HG02642 (cell line): ENCODE measurements around the gene SBF1.

ENCODE experiments used
- ATAC-seq: cut with Tn5 transposase; IDR thresholded peaks from one replicate; pipeline ENCODE4 v1.9.1; 2021; ENCODE audit warnings: mild to moderate bottlenecking; ENCODE audit not compliant: unreplicated experiment, poor library complexity

Gene SBF1

GRCh38 chr22:50469377-50470305 is 5.2 kb downstream of the SBF1 start:
- ATAC-seq = peak; percentile 55

DNA sequence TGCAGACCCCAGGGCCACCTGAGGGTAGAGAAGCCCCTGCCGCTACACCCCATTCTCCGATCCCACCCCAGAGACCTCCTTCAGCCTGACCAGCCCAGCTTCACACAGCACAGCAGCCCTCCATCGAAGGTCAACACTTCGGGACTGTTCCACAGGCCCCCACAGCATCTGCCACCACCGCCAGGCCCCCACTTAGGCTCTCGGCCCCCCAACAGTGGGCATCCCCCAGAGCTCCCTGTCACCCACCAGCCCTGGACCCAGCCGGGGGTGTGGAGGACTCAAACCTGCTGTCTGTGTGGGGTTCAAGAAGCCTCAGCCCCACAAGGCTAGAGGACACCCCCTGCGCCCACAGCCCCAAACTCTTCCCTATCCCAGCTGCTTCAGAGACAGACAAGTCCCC is 6.2 kb downstream of the SBF1 start:
- no peak for ATAC-seq

DNA sequence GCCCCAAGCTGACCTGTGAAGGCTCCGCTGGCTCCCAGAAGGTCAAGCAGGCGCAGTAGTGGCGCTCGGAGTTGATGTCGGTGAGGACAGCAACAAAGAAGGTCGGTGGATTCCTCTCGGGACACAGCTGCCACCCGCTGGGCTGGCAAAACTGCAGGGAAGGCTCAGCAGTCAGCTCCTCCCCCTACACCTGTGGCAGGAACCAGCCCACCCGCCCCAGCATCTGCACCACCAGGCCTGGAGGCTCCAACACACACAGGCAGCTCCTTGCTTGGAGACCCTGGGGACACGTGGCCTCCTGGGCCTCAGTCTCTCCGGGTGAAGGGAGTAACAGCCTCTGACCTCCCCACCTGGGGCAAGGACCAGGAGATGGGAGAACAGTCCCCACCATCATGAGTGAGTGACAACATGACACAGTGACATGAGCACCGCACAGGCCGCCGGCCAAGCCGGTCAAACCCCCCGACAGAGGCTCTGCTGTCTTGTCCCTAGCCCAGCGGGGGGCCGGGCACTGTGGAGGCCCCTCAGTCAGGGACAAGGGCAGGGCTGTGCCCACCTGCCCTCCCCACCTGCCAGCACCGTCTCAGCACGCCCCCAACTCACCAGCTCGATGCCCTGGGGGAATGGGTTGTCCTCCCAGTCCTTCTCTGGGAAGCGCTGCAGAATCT is 6.9 kb downstream of the SBF1 start:
- no peak for ATAC-seq

GRCh38 chr22:50467341-50467740 is 7.5 kb downstream of the SBF1 start:
- no peak for ATAC-seq

DNA sequence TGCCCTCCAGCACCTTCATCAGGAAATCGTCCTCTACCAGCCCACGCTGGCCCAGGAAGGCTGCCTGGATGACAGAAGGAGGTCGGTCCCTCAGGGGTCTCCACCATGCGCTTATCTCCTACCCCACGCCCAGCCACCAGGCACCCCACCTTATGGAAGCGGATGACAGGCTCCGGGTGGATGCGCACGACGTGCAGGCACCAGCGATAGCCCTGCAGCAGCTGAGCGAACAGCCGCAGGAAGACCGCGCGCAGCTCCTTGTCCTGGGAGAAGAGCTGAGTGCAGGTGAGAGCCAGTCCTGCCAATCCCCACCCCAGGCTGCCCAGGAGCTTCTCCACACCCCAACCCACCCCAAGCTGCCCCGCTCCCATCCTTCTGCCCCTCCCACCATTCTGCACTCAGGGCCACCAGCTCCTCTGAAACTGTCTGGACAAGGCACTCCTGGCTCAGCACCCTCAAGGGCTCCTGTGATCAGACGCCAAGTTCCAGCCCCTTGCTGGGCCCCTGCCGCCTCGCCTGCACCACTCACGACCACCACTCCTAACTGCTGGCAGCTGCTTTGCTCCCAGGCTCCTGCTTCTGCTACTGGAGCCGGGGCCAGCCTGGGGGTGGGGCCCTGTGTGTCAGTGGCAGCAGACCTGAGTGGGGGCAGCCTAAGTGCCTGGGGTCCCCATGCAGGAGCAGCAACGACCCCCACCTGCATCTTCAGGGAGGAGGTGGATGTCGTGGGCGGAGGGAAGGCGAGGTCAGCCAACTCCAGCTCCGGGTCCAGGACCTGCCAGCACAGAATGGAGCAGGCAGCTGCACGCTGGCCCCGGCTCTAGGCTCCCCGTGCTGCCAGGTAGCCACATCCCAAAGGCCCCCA is 9.5 kb downstream of the SBF1 start:
- no peak for ATAC-seq

GRCh38 chr22:50464451-50464850 is 10.4 kb downstream of the SBF1 start:
- ATAC-seq = no peak

- no peak for ATAC-seq
Measured at GRCh38 chr22:50463188-50463900, 11.5 kb downstream of the SBF1 start.

- ATAC-seq = no peak
Measured at GRCh38 chr22:50461979-50462540, 12.8 kb downstream of the SBF1 start.

- no peak for ATAC-seq
Measured at GRCh38 chr22:50461536-50461935, 13.3 kb downstream of the SBF1 start.

DNA sequence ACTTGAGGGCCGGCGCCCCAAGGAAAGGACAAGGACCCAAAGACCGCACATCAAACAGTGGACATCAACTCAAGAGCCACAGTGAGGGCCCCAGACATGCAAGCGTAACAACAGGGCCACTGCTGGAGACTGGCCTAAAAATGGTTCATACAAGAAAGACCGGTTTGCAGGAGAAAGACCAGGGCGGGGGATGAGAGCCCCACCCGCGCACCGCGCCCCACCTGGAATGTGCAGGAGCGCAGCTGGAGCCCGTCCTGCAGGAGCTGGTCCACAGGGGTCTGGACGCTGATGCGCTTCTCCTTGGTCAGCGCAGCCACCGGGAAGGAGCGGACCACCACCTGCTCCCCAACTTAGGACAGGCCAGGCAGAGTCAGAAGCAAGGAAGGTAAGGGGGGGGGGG is 13.9 kb downstream of the SBF1 start:
- ATAC-seq = no peak

DNA sequence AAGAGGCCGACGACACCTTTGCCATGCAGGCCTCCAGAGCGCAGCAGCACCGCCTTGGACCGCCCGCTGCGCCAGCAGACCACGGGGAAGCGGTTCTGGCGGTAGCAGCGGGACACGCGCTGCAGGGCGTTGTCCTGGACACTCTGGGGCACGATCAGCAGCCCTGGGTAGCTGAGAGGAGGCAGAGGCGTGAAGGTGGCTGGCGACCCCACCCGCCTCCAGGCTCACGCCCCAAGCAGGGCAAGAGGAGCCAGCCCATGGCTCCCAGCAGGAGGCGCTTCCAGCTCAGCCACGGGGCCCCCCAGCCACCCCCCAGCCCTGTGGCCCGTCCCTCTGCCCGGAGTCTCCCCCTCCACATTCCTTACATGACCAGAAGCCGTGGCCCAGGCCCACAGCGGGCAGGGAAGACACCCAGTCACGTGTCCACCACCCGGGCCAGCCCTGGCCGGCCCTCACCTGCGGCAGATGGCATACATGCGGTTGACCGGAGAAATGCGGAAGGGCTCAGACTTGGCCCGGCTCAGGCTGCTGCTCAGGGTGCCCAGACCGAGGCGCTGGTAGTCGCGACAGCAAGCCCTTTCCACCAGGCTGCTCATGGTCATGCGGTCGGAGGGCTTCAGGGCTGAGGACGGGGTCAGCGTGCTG is 15.2 kb downstream of the SBF1 start:
- no peak for ATAC-seq

DNA sequence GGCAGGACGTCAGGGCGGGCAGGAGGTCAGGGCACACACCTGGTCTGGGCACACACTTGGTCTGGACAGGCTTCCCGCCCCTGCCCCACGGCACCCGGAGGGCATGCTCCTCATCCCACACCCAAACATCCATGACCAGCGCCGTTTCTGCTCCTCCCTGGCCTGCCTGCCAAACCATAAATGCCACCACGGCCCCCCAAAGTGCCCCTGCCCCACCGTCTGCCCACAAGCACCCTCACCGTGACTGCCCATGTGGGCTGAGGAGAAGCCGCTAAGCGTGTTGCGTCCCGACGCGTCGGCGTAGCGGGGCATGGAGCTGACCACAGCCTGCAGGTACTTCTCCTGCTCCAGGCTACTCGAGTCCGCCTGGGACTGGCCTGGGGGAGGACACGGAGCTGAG is 15.8 kb downstream of the SBF1 start:
- no peak for ATAC-seq

DNA sequence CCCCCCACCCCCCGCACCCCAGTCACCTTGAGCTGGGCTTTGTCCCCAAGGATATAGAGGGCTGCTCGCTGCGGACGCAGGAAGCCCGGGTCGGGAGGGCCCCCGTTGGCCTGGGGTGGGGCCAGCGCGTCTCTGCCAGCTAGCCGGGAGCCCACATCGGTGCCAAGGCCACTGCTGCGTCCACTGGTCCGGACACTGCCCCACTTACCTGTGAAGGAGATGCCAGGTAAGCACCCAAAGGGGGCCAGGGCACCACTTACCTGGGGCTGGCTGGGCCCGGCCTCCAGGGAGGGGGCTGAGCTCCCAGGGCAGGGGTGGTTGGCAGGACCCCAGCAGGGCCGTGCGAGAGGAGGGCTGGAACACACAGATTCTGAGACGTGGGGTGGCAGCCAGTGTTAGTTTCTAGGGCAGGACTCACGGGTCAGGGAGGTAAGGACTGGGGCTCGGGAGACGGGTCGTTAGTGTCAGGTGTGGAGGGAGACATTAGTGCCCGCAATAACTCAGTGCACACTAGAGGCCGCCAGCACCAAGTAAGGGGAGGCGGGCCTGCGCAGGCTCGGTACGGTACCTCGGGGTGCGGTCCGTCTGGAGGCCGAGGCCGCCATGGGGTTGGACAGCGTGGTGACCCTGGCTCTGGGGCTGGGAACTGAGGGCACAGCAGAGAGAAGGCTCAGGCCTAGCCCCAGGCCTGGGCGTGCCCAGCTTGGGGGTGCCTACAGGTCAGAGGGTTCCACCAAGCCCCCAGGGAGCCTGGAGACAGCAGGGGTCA is 18.2 kb downstream of the SBF1 start:
- no peak for ATAC-seq

GRCh38 chr22:50456026-50456425 is 18.8 kb downstream of the SBF1 start:
- no peak for ATAC-seq

GRCh38 chr22:50455201-50455600 is 19.6 kb downstream of the SBF1 start:
- ATAC-seq = no peak

DNA sequence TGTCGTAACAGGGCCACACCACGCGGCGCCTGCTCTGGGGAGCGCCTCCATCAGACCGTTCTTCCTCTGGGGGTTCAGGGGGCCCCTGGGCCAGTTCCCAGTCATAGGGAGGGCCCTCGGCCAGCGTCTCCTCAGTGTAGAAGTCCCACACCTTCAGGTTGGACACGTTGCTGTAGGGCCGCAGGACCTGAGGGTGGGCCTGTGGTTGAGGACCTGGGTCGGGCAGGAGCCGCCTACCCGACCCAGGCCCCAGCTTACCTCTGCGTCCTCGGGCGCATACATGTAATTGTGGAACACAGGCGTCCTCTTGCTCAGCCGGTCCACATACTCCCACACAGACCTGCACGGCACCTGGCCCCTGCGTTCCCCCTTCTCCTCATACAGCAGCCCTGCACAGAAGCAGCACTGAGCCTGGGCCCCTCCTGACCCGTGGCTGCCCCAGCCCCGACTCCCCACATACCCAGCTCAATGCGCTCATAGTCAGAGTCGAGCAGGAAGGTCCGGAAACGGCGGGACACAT is 20.2 kb downstream of the SBF1 start:
- ATAC-seq = no peak

- ATAC-seq = no peak
Measured at GRCh38 chr22:50452649-50453048, 22.2 kb downstream of the SBF1 start.
